NCI-H2107 (cell line): ENCODE measurements around the gene MRM3.
"Not testable (repeated sequence)": the region's sequence is repeated elsewhere in the genome, so short reads cannot be mapped to it uniquely, and the experiment has no call there.

Source experiments
- DNase-seq: peaks from one replicate; lab custom pipeline; 2025; lab: John Stamatoyannopoulos, UW

MRM3 gene

GRCh38 chr17:781805-782731, at the start of gene MRM3, which contains the start of gene GLOD4:
Gene MRM3, plus strand, starts transcription at chr17:782353. Its CDS starts 26 bp downstream, at chr17:782379.
Gene GLOD4, minus strand, starts transcription at chr17:782280. Its CDS starts 25 bp downstream, at chr17:782255.
- DNase-seq = peak; percentile 36

DNA sequence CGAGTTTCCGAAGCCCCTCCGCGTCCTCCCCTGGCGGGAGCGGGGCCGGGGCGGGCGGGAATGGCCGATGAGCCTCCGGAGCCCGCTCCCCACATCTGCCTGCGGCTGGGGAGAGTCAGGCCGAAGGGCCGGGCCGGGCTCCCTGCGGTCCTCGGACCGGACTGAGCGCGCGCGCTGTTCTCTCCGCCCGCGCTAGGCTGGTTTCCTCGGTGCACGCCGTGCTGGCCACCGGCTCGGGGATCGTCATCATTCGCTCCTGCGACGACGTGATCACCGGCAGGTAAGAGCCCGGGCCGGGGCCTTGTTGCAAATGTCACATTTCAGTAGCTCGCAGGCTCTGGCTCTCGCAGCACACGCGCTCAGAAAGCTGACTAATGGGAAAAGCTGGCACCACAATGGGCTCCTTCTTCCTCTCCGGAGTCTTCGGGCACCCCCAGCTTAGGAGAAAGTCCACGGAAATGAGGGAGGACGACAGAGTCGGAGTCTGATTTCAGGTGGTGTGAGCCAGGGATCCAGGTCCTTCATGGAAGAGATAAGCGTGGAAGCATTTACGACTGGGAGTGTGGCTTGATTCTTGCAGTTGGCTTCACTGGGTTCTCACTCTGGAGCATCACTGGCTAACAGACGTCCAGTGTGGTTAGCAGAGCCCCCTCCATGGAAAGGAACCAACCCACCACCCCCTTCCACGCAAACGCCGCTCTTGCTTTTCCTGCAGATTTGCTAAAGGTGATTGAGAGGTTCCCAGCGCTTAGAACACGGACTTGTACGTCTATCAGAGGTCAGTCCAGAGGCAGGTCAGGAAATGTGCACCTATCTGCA, 49.0 kb upstream of the MRM3 start:
- DNase-seq = no peak

GRCh38 chr17:733743-734142, 48.4 kb upstream of the MRM3 start:
- no peak for DNase-seq

- no peak for DNase-seq
Measured at GRCh38 chr17:737561-738113, 44.5 kb upstream of the MRM3 start.

GRCh38 chr17:740240-741017, 41.7 kb upstream of the MRM3 start:
- no peak for DNase-seq

DNA sequence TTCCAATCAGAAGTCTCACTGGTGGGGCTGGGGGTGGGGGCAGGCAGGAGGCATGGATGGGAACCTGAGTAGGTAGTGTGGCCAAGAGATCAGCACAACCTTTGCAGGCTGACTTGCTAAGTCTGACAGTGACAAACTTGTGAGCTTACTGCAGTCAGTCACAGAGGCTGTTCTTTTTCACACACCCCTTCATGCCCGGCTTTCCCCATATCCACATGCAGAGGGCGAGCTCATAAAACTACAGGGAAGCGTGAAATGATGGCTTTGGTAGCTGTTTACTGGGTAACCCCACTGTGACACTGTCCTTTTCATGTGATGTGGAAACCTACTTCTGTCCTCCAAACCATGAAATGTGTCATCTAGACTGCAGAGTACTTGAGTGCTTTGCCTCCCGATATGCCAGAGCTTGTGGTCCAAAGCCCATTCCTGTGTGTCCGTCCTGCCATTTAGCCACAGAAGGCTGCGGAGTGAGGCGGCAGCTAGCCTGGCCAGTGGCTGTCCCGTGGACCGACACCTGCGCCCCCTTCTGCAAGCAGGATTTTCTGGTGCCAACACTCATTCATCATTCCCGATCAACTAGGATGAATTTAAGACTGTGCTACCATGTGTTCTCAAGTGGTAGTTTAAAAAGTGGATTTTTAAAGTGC, 39.9 kb upstream of the MRM3 start:
- DNase-seq = no peak

GRCh38 chr17:743139-743538, 39.0 kb upstream of the MRM3 start:
- DNase-seq = no peak

DNA sequence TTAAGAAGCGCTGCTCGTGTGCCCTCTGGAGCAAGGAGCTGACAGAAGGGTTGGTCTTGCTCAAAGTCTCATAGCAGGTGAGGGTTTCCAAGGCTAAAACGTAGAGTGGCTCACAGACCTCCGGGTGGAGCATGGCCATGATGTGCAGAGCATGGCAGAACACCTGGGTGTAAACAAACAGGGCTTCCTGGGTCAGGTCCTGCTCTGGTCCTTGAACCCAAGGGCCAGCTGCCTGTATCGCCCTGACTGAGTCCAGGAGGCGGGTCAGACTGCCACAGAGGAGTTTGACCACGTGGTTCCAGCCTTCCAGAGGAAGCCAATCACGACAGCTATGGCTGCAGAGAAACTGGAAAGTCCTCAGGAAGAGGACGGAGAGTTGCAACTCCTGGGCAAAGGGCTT, 37.2 kb upstream of the MRM3 start:
- no peak for DNase-seq

DNA sequence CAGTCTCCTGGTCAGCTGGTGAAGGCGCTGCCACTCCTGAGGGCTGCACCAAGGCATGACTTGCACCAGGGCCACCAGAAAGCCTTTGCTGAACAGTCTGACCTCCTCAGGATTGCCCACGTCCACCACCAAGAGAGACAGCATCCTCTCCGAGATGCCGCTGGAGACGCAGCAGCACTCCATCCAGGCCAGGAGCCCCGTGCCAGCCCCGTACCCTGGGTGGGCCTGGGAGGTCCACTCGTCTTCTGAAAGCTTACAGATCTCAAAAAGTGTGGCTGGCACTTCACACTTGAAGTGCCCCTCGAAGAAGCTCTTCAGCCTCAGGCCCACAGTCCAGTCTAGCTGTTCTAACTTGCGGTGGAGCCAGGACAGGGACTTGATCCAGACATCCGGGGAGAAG, 36.7 kb upstream of the MRM3 start:
- no peak for DNase-seq

- no peak for DNase-seq
Measured at GRCh38 chr17:746181-746580, 36.0 kb upstream of the MRM3 start.

DNA sequence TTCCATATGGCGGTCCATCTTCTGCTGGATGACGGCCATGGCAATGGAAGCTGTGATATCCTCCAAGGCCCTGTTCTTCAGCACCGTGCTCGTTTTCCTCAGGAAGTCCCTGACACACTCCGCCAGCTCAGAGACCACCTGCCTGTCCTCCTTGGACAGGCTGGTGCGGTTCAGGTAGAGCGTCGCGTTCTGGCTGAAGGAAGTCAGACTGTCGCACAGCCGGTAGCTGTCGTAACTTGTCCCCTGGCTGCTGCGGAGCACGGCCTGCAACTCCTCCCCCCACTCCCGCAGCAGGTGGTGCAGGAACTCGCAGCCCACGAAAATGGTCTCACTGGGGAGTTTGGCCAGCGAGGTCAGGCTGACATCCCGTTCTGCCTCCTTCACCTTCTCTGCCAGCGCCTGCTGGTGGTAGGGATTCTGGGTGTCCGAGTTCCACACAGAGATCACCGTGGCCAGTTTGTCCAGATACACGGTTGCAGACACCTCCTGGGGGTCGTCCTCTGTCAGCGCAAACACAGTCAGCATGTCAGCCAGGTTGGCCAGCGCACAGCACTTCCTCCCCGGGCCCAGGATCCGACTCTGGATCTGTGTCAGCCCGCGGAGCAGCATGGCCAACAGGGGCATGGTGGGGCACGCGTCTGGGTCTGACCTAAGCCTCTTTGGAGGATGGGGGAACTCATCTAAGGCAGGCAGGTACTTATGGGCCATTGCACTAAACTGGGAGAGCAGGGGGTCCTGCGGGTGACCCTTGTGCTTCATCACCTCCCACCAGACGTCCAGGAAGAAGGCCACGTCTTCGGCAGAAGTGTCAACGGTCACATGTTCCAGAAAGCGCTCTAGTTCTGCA, 35.1 kb upstream of the MRM3 start:
- DNase-seq = no peak

DNA sequence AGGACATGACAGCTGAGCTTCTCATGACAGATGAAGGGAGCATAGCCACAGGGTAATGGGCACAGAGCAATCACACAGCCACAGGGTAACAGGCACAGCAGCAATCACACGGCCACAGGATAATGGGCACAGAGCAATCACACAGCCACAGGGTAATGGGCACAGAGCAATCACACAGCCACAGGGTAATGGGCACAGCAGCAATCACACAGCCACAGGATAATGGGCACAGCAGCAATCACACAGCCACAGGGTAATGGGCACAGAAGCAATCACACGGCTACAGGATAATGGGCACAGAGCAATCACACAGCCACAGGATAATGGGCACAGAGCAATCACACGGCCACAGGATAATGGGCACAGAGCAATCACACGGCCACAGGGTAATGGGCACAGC, 33.5 kb upstream of the MRM3 start:
- not testable (repeated sequence) for DNase-seq

GRCh38 chr17:749359-749758, 32.8 kb upstream of the MRM3 start:
- DNase-seq = not testable (repeated sequence)

GRCh38 chr17:750431-751037, 31.6 kb upstream of the MRM3 start:
- DNase-seq = no peak

DNA sequence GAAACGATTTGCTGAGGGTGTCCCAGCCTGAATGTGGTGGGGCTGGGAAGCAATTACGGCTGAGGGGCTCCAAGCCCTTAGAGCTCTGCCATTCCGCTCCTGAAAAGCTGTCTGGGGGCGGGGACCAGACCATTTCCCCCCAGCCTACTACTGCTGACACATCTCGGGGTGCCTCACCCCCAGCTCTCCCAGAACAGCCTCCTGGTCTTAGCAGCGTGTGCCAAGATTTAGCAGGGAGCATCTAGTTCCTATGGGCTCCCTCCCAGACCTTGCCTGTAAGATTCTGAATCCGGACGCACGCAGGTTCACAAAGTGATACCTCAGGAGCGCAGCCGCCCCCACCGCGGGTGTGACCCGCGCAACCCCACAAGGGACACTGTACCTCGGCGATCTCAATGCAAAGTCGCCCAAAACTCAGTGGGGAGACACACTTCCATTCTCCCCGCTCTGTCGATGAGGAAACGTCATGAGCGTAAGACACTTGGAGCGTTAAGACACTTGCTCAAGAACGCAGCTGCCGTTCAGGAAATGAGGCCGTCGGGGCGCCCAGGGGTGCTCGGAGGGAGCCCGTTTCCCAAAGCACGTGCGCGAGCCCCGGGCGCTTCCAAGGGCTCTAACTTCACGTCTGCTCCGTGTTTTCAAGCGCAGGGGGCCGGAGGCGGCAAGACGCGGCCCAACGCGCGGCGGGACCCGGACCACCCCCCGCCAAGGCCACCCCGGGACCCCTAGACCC, 30.7 kb upstream of the MRM3 start:
- DNase-seq = no peak

DNA sequence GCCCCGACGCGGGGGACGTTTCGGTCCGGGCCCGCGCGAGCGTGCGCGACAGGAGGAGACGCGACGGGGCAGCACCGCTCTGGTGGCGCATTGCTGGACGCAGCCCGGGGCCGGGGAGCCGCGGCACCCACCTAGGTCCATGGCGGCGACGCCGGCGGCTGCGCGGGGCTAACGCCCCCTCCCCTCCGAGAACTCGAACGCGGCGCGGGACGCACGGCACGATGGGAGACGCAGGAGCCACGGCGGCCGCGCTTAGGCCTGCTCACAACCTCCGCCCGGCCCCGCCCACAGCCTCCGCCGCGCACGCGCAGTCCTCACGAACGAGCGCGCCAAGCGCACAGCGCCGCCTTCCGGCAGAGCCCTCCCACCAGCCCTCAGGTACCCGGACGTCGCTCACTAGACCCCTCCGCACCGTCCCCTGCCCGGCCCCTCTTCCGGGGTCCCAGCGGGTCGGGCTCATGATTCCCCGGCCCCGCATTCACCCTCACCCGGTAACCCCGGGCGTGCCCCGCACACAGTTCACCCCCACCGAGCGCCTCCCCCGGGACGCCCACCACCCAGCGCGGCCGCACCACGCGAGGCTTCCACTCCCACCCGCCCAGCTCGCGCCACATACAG, 30.0 kb upstream of the MRM3 start, which contains the start of gene GEMIN4:
GEMIN4 (minus strand) TSS at position 263 of the 618 bp plus-strand sequence; CDS start at position 141, 122 bp downstream.
- peak; percentile 69 for DNase-seq

DNA sequence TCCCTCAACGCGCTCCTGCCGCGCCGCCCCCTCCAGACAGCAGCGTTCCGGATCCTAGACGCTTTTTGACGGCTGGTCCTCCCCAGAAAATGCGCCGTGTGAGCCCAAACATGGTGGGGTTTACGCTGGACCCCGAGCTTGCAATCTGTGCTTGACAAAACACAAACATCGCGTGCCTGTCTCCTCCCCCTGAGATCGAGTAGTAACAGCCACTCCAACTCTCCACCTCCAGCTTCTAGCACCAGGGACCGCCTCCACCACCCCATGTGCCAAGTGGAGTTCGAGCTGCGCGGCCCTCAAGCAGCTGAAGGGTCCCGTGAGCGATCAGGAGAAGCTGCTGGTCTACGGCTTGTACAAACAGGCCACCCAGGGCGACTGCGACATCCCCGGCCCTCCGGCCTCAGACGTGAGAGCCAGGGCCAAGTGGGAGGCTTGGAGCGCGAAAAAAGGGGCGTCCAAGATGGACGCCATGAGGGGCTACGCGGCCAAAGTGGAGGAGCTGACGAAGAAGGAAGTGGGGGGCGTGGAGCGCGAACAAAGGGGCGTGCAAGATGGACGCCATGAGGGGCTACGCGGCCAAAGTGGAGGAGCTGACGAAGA, 29.4 kb upstream of the MRM3 start:
- no peak for DNase-seq

- DNase-seq = no peak
Measured at GRCh38 chr17:753418-753817, 28.7 kb upstream of the MRM3 start.
